HL-60 (cell line): ENCODE measurements around the gene TMEM233.

Experiments used
- CTCF ChIP-seq: IDR thresholded peaks from one replicate; pipeline ENCODE4 v1.5.1; 2011; ENCODE audit warnings: low read length, control low read depth, inconsistent platforms; ENCODE audit not compliant: insufficient read depth
- GABPA ChIP-seq: IDR thresholded peaks from 2 replicates; pipeline ENCODE4 v1.6.1; 2012; ENCODE audit warnings: low read depth
- POLR2AphosphoS5 ChIP-seq: IDR thresholded peaks from 2 replicates; pipeline ENCODE4 v1.6.1; 2012; ENCODE audit warnings: low read depth
- SPI1 ChIP-seq: IDR thresholded peaks from 2 replicates; pipeline ENCODE4 v1.6.1; 2012; ENCODE audit warnings: low read depth, mild to moderate bottlenecking, borderline replicate concordance

GRCh38 chr12:119681728-119682638 lies 88.4 kb downstream of the TMEM233 start:
- TF ChIP-seq CTCF (no peak), POLR2AphosphoS5 (peak; percentile 27; the same call in 1 of the 2 replicates), GABPA (no peak), SPI1 (no peak)
